K562 (cell line): ENCODE results near the gene ZNF624. TPM values are rescaled to one million over a fixed set of nuclear protein-coding genes. Genes with fewer than 3 reads are reported as not detected.
"Not testable (repeated sequence)": the region's sequence is repeated elsewhere in the genome, so short reads cannot be mapped to it uniquely, and the experiment has no call there.

ENCODE experiments used
- ATAC-seq: fragments of 200-7000 bp; cut with Tn5 transposase; 3 replicates; pipeline ENCODE4 v1.9.1; 2020; ENCODE audit warnings: moderate library complexity
- BruUV-seq: library from RNA; stranded (reverse); fragments of 400-500 nt; replicated peaks from 2 replicates; lab custom pipeline; 2021; lab: Mats Ljungman, UMichigan
- CTCF ChIA-PET: fragments of 300-600 bp; formaldehyde crosslinking; extraction: SDS; loops from one replicate; lab custom pipeline; 2021; ENCODE audit warnings: low intra/inter-chr PET ratio; lab: Yijun Ruan, JAX
- POLR2A ChIA-PET: fragments of 300-600, 350-650 bp; sonication (Branson Sonifier 250); formaldehyde crosslinking; extraction: SDS; loops from one replicate; lab custom pipeline; 2021; ENCODE audit warnings: antibody characterized with exemption, inconsistent platforms; lab: Yijun Ruan, JAX
- DNase-seq, 4 experiments: peaks; one replicate each; pipeline versions ENCODE4 v3.0.0 to v3.0.0-alpha.2; 2011 to 2018; ENCODE audit warnings: low spot score in 3 of 4, mixed read lengths in 3 of 4; ENCODE audit errors: extremely low read depth in 1 of 4
- FAIRE-seq: peaks from 2 replicates; lab custom pipeline; 2011; peaks lifted over from hg19 to GRCh38; lab: Jason Lieb, UNC
- H2AFZ ChIP-seq: 2 replicates; pipeline ENCODE4 v1.6.0; 2011; ENCODE audit warnings: low read depth, low read length, control low read depth, inconsistent platforms
- H3K27ac ChIP-seq: fragments of 200-600 bp; 3 replicates; pipeline ENCODE4 v1.8.0; 2011; ENCODE audit warnings: low read depth, mild to moderate bottlenecking, control low read depth, inconsistent platforms, low read length, moderate library complexity, mixed read lengths; ENCODE audit errors: extremely low read depth
- H3K27me3 ChIP-seq, 2 experiments: fragments of 300-600 bp in 1 of 2; 2 replicates in 1 of 2; 3 replicates in 1 of 2; pipeline versions ENCODE4 v1.6.0 to v1.8.0; 2011; ENCODE audit warnings: inconsistent platforms in 2 of 2, low read length in 2 of 2, mild to moderate bottlenecking in 1 of 2, mixed read lengths in 1 of 2, moderate library complexity in 1 of 2; ENCODE audit not compliant: control insufficient read depth in 2 of 2, insufficient read depth in 2 of 2
- H3K36me3 ChIP-seq: fragments of 300-600 bp; 3 replicates; pipeline ENCODE4 v1.8.0; 2011; ENCODE audit warnings: mild to moderate bottlenecking, low read length, inconsistent platforms; ENCODE audit not compliant: control insufficient read depth, insufficient read depth
- H3K4me1 ChIP-seq, 2 experiments: fragments of 200-600 bp in 1 of 2; replicated peaks in 1 of 2; 2 replicates in 1 of 2; 3 replicates in 1 of 2; pipeline versions ENCODE4 v1.5.1 to v1.8.0; 2011; ENCODE audit warnings: inconsistent platforms in 2 of 2, low read length in 2 of 2, mild to moderate bottlenecking in 1 of 2, mixed read lengths in 1 of 2, moderate library complexity in 1 of 2; ENCODE audit not compliant: control insufficient read depth in 2 of 2, insufficient read depth in 2 of 2
- H3K4me2 ChIP-seq: 2 replicates; pipeline ENCODE4 v1.6.1; 2011; ENCODE audit warnings: low read length, control low read depth, inconsistent platforms, mixed read lengths; ENCODE audit not compliant: insufficient read depth
- H3K4me3 ChIP-seq: fragments of 200-600 bp; sonication (generic), shearing (Covaris generic); 2 replicates; pipeline ENCODE4 v1.5.1; 2016; ENCODE audit warnings: control low read depth, inconsistent platforms
- H3K79me2 ChIP-seq: fragments of 200-600 bp; 3 replicates; pipeline ENCODE4 v1.8.0; 2011; ENCODE audit warnings: low read length, inconsistent platforms; ENCODE audit not compliant: control insufficient read depth, insufficient read depth
- H3K9ac ChIP-seq, 2 experiments: 2 replicates each; pipeline versions ENCODE4 v1.6.0 to v1.6.1; 2011; ENCODE audit warnings: low read depth in 2 of 2, low read length in 2 of 2, control low read depth in 1 of 2, inconsistent platforms in 1 of 2, mild to moderate bottlenecking in 1 of 2, mixed read lengths in 1 of 2; ENCODE audit not compliant: insufficient read depth in 1 of 2
- H3K9me1 ChIP-seq: one replicate; pipeline ENCODE4 v1.6.0; 2011; ENCODE audit warnings: inconsistent platforms, mild to moderate bottlenecking, low read length, moderate library complexity; ENCODE audit not compliant: control insufficient read depth, insufficient read depth
- H3K9me3 ChIP-seq: replicated peaks from 2 replicates; pipeline ENCODE4 v1.5.1; 2011; ENCODE audit warnings: low read depth, low read length, inconsistent platforms; ENCODE audit not compliant: control insufficient read depth, insufficient read depth
- H4K20me1 ChIP-seq: replicated peaks from 2 replicates; pipeline ENCODE4 v1.6.1; 2011; ENCODE audit warnings: low read length, inconsistent platforms, mixed read lengths; ENCODE audit not compliant: control insufficient read depth, insufficient read depth
- CC2D1A ChIP-seq: fragments of 450-650 bp; IDR thresholded peaks from 2 replicates; pipeline ENCODE4 v1.6.1; 2017; ENCODE audit warnings: mild to moderate bottlenecking
- CREM ChIP-seq: IDR thresholded peaks from 2 replicates; pipeline ENCODE4 v1.6.1; 2014; ENCODE audit warnings: antibody characterized with exemption, low read depth
- CTCF ChIP-seq, 3 experiments: IDR thresholded peaks in 2 of 3; conservative IDR thresholded peaks in 1 of 3; 2 replicates each; pipeline ENCODE4 v1.5.1; 2011 to 2012; ENCODE audit warnings: low read length in 3 of 3, mild to moderate bottlenecking in 3 of 3, control low read depth in 2 of 3, improper control_type of control experiment in 1 of 3, inconsistent platforms in 1 of 3, low read depth in 1 of 3, mixed read lengths in 1 of 3, moderate library complexity in 1 of 3; ENCODE audit not compliant: insufficient read depth in 2 of 3
- RAD21 ChIP-seq, 2 experiments: fragments of 250-450 bp in 1 of 2; fragments of 450-650 bp in 1 of 2; sonication (Bioruptor Pico) in 1 of 2; formaldehyde crosslinking in 1 of 2; IDR thresholded peaks in 1 of 2; conservative IDR thresholded peaks in 1 of 2; 2 replicates each; pipeline versions ENCODE4 v1.4.0 to v1.8.0; 2020 to 2022; ENCODE audit warnings: mild to moderate bottlenecking in 2 of 2, moderate library complexity in 1 of 2
- REST ChIP-seq, 2 experiments: fragments of 450-650 bp; formaldehyde crosslinking in 1 of 2; IDR thresholded peaks; 2 replicates each; pipeline versions ENCODE4 v1.4.0 to v1.6.1; 2014 to 2020; ENCODE audit warnings: mild to moderate bottlenecking in 2 of 2, borderline replicate concordance in 1 of 2, low read depth in 1 of 2
- SMC3 ChIP-seq: conservative IDR thresholded peaks from 2 replicates; pipeline ENCODE4 v1.6.1; 2011; ENCODE audit warnings: low read depth, low read length, improper control_type of control experiment; ENCODE audit not compliant: insufficient read depth
- WGBS: fragments of 100-300 bp; shearing (Covaris generic); methylation state at CpG from one replicate; pipeline ENCODE4 v1.1.6; 2016; ENCODE audit warnings: low coverage, mixed read lengths; ENCODE audit not compliant: insufficient coverage; ENCODE audit errors: missing lambda C conversion rate; 5-methylcytosine and 5-hydroxymethylcytosine counted together
- in situ Hi-C: fragments of 300-500 bp; cut with MboI; formaldehyde crosslinking; loops from 4 replicates; pipeline ENCODE4 v1.15.0; 2018; ENCODE audit warnings: inconsistent platforms, mixed read lengths
- intact Hi-C: fragments of 100-400 bp; cut with micrococcal nuclease; formaldehyde crosslinking; loops from 2 replicates; pipeline ENCODE4 v1.14.2; 2022
- polyA plus RNA-seq, 8 experiments: library from polyadenylated mRNA; depleted of rRNA in 4 of 8; stranded (reverse) in 5 of 8; unstranded in 3 of 8; fragments of >200 nt; fragmentation: Nextera tagmentation in 2 of 8; fragmentation: Illumina TruSeq in 1 of 8; extraction: Ambion mirVana in 2 of 8; extraction: Trizol in 1 of 8; gene quantifications; 2 replicates each; pipeline versions ENCODE4 v1.2.1 to v1.2.3, GENCODE V29; 2011 to 2014; ENCODE audit warnings: inconsistent platforms in 1 of 8, missing spikeins in 1 of 8
- total RNA-seq, 7 experiments: library from RNA; depleted of rRNA in 6 of 7; stranded (reverse); fragments of >200 nt in 6 of 7; fragmentation: Illumina TruSeq in 2 of 7; extraction: Trizol in 2 of 7; gene quantifications; 2 replicates each; pipeline versions ENCODE4 v1.2.1 to v1.2.3, GENCODE V29; 2011 to 2021; ENCODE audit warnings: low replicate concordance in 1 of 7
- TF ChIP-seq, protein P1 (sequence below), 2 experiments: fragments of 450-650 bp; IDR thresholded peaks; 2 replicates each; pipeline ENCODE4 v1.6.1; 2016

ZNF624 gene
- total and polyA plus RNA-seq, 9 of the 15 experiments (the other 6 are each of a cell fraction or from before 2014, with no cell fraction given), result 0.34 to 2.1 (median 1.1) TPM

DNA sequence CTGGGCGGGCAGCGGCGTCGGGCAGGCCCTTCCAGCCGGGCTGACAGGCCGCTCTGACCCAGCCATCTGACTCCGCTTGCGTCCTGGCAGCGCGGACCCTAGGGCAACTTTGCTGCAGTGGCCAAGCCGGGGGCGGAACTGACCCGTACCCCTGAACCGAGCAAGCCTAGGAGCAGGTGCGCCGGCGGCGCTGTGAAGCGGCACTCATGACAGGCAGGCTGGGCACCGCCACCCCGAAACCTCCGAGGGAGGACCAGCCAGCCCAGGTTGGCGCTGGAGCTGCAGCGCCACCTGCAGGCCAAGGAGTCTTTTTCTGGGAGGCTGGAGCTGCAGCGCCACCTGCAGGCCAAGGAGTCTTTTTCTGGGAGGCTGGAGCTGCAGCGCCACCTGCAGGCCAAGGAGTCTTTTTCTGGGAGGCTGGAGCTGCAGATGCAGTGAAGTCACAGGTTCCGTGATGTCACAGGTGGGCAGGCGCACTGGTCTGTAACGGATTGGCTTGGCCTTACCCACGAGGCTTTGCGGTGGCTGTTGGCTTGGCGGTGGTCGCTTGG is 36.2 kb upstream of the ZNF624 start, which contains the start of gene CCDC144A:
CCDC144A (plus strand) TSS at position 511 of the 551 bp plus-strand sequence. CDS start 160 bp downstream, outside the sequence.
- H3K9me1 ChIP-seq; intact Hi-C loops; H2AFZ ChIP-seq; POLR2A ChIA-PET; CTCF ChIA-PET; FAIRE-seq; H3K27ac ChIP-seq; BruUV-seq; in situ Hi-C loops; H3K9ac ChIP-seq; H3K9me3 ChIP-seq; H3K79me2 ChIP-seq; H3K27me3 ChIP-seq; H4K20me1 ChIP-seq; H3K4me3 ChIP-seq; H3K4me2 ChIP-seq; H3K36me3 ChIP-seq; H3K4me1 ChIP-seq; TF ChIP-seq REST (CRISPR knock-in tag; IDR thresholded peaks at IDR 0.05; ENCODE audit: low read depth): not testable (repeated sequence)
- 56% methylated on average over 11 of the region's 33 CpGs for WGBS
- ATAC-seq (peak; percentile 61; the same call in 2 of the 3 replicates), DNase-seq (peak; percentile 3 to 14 (median 4))
- TF ChIP-seq, protein P1, sequence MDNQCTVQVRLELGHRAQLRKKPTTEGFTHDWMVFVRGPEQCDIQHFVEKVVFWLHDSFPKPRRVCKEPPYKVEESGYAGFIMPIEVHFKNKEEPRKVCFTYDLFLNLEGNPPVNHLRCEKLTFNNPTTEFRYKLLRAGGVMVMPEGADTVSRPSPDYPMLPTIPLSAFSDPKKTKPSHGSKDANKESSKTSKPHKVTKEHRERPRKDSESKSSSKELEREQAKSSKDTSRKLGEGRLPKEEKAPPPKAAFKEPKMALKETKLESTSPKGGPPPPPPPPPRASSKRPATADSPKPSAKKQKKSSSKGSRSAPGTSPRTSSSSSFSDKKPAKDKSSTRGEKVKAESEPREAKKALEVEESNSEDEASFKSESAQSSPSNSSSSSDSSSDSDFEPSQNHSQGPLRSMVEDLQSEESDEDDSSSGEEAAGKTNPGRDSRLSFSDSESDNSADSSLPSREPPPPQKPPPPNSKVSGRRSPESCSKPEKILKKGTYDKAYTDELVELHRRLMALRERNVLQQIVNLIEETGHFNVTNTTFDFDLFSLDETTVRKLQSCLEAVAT (IDR thresholded peaks at IDR 0.05), result peak in 1 of 2 experiments; percentile 60; a peak in 1 of 4 replicates
- TF ChIP-seq SMC3 (0 out of 2 replicates have a peak, but pooled peaks have one; percentile 22), RAD21 (CRISPR knock-in tag; conservative IDR thresholded peaks at IDR 0.05 in 1 of 2, IDR thresholded peaks at IDR 0.05 in 1 of 2) (peak in 1 of 2 experiments; percentile 63; a peak in 2 of 4 replicates), CC2D1A (peak; percentile 42; the same call in 1 of the 2 replicates), CTCF (IDR thresholded peaks at IDR 0.05 in 2 of 3, conservative IDR thresholded peaks at IDR 0.05 in 1 of 3; ENCODE audit: insufficient read depth in 2 of 3, low read depth in 1 of 3, low read length in 3 of 3) (peak; percentile 78 to 95 (median 82)), REST (IDR thresholded peaks at IDR 0.05; ENCODE audit: borderline replicate concordance) (peak; percentile 44; the same call in 1 of the 2 replicates), CREM (peak; percentile 51; the same call in 1 of the 2 replicates)
